HG03520 (cell line): ENCODE measurements around the gene CTRB1.
"Not testable (repeated sequence)": the region's sequence is repeated elsewhere in the genome, so short reads cannot be mapped to it uniquely, and the experiment has no call there.

Source experiments
- ATAC-seq: cut with Tn5 transposase; IDR thresholded peaks from one replicate; pipeline ENCODE4 v1.9.1; 2021; ENCODE audit warnings: mild to moderate bottlenecking, moderate library complexity; ENCODE audit not compliant: unreplicated experiment

Gene CTRB1

DNA sequence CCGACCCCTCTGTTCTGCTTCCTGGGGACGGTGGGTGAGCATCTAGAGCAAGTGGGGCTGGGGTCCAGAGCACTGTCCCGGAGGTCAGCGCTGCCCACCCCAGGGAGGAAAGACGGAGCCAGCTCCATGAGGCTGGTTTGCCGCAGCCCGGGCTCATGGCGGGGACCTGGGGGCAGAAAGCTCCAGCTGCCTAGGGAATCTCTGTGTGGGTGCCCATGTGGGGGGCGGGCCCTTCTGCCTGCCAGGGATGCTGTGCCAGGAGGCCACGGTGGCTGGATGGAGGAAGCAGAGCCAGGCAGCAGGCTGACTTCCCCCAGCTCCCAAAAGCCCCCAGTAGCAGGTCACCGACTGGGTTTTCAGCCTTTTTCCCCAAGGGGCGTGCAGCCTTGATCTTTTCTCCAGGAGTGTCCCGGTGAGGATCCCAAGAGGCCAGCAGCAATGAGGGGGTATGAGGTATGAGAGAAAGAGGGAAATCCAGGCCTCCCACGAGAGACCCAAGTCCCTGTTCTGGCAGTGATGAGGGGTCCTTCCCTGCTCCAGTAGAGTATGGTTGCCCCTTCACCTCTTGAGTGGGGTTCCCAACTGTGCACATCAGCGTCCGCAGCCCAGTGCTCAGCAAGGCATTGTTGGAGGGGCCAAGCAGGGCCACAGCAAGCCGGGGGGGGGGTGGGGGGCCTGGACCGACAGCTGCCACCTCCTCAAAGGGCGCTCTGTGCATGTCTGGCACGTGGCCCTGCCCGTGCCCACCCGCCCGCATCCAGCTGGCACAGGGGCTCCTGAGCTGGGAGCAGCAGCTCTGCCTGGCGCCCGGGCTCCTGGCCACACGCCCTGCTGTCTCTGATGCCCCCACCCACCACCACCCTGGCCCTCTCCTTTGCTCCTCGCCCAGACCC is 48.2 kb downstream of the CTRB1 start:
- ATAC-seq: no peak

DNA sequence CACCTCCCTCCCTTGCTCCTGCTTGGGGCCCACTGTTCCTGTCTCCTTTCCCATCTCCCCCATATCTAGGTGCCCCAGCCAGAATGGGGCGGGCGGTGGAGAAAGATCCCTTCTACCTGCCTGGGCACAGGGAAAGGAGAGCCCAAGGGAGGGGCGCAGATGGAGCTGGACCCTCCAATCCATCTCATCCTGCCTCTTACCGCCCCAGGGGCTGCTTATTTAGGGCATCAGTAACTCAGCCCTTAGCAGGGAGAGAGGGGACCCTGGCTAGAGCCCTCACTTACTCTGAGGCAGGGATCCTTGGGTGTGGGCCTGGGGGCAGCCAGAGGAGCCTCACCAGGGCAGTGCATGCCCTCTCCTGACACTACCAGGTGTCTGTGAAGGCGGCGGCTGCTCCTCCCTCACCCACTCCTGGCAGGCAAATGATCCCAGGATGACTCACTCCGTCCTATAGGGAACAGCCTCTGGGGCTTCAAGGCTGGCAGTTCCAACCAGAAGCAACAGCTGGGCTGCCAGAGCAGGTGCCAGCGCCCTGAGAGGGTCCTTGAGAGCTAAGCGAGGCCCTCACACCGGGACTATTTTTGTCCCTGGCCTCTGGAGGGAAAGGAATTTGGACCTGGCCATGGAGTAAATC is 49.0 kb downstream of the CTRB1 start:
- ATAC-seq: no peak

DNA sequence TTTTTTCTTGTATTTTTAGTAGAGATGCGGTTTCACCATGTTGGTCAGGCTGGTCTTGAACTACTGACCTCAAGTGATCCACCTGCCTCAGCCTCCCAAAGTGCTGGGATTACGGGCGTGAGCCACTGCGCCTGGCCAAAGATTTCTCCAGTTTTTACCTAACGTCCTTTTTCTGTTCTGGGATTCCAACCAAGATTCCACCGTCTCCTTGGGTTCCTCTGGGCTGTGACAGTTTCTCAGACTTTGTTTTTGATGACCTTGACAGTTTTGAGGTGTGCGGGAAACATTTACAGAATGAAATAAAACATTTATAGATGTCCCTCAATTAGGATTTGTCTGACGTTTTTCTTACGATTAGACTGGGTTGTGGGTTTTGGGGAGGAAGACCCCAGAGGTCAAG is 50.6 kb downstream of the CTRB1 start:
- not testable (repeated sequence) for ATAC-seq

DNA sequence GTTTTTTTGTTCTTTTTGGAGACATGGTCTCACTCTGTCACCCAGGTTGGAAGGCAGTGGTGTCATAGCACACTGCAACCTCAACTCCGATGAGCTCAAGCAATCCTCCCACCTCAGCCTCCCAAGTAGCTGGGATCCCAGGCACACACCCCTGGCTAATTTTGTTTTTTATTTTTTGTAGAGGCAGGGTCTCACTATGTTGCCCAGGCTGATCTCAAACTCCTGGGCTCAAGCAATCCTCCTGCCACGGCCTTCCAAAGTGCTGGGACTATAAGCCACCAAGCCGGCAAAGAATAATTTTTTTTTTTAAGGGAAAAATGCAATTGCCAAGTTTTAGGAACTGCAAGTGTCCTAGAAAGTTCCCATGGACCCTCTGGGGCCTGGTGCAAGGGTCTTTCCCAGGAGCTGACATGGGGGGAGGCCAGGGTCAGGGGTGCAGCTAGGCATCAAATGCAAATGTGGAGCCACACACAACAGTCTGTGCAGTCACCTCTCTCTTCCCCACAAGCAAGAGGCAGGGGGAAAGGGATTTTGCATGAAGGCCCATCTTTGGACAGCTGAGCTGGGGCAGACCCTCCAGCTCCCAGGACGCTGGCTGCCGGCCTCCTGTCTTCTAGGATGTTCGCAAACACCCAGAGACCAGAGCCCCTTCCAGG is 52.8 kb downstream of the CTRB1 start:
- ATAC-seq: no peak

DNA sequence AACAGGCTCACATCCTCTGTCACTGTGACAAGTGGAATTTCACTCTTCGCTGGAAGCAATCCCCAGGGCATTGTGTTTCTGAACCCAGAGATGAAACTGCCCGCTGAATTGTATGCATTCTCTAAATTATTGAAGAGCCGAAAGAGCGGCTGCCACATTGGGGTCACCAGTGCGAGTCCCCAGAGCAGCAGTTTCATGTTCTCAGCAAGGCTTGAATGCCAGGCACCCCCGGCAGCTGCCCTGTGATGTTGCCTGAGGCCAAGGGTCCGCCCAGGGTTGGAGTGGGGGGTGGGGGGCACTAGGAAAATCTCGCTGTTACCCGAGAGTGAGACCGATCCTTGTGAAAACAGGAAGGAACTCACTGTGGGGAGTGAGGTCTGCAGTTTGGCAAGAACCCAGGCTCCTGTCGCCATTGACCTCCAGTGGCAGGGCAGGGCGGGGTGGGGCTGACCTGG is 53.3 kb downstream of the CTRB1 start:
- ATAC-seq: no peak

DNA sequence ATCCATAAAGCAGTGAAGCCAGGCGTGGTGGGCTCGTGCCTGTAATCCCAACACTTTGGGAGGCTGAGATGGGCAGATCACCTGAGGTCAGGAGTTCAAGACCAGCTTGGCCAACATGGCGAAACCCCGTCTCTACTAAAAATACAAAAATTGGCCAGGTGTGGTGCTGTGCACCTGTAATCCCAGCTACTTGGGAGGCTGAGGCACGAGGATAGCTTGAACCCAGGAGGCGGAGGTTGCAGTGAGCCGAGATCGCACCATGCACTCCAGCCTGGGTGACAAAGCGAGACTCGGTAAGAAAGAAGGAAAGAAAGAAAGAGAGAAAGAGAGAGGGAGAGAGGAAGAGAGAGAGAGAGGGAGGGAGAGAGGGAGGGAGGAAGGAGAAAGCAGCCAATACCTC is 53.8 kb downstream of the CTRB1 start:
- ATAC-seq: not testable (repeated sequence)

DNA sequence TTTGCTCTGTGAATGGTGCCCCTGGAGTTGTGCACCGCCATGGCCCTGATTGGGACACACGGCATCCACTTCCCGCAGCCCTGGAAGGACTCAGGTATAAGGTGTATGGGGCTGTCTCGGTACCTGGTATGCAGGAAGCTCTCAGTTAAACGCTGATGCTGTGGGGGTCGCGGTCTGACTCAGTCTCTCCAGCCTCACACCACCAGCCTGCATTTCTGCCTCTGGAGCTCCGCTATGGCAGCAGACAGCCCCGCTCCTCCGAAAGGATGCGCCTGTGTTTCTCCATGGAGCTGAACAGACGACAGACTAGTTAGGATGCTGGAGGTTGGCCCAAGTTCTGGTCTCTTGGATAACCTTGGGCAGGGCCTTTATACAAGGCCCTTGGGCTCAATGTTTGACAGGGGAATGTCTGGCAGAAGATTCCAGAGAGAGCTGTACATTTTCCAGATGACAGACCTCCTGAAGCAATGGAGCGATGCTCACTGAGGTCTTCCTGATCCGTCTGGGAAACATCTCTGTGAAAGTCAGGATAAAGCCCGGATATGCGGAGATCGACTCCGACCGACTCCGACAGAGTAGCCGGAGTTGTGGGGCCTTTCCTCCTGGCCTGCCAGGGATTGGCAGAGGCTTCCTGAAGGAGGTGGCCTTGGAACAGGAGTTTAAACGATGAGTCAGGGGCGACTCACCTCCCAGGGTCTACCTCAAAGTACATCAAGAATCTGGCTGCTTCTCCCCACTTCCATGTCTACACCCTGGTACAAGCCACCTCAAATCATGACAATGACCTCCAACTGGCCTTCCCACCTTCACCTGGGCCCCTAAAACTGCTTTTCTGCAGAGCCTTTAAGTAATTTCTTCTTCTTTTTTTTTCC is 54.5 kb downstream of the CTRB1 start:
- ATAC-seq: no peak
